Measurements from ENCODE around the gene OAF.

OAF gene

DNA sequence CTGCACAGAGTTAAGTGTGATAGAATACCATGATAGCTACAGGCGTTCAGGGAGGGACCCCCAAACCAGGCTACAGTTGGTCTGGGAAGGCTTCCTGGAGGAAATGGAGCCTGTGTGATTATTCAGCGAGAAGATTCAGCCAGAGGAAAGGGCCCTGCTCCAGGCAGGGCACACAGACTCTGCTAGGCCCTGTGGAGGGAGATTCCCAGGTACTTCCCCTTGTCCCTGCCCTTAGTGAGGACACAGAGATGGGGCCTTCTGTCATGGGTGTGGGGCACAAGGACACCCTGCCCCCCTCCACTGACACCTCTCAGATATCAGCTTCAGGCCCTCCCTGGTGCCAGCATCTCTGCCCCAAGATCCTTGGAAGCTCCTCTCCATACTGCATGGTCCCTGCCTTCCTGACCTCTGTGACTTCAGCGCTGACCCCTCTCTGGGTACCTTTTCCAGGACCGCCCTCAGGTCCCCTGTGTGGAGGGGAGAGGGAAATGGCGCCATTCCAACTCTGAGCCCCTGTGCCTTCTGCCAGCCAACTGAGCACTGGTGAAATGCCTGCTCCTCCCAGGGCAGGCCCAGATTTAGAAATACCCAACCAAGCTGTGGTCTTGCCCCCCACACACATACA is 16.5 kb downstream of the OAF start:
- H3K4me3 ChIP-seq (ENCODE audit: low read depth in 1 of 5, low read length in 5 of 5) = no peak overlapping the region
- no peaks in the 10 kb centered on the region for H3K27me3 ChIP-seq (ENCODE audit: control insufficient read depth in 5 of 5, insufficient read depth in 4 of 5, low read length in 5 of 5)
- H3K4me1 ChIP-seq (ENCODE audit: control insufficient read depth in 5 of 5, insufficient read depth in 5 of 5, low read length in 5 of 5) = peaks cover 2 to 34% (median 32%) of the 10 kb centered on the region in 5 donors
- H3K27ac ChIP-seq (ENCODE audit: low read depth, low read length) = no peak overlapping the region
- H3K36me3 ChIP-seq (ENCODE audit: control insufficient read depth in 5 of 5, insufficient read depth in 5 of 5, low read length in 5 of 5) = peaks cover 0 to 37% (median 34%) of the 10 kb centered on the region in 5 donors
- H3K9me3 ChIP-seq (ENCODE audit: control insufficient read depth in 5 of 5, low read length in 5 of 5) = no peaks in the 10 kb centered on the region
- no peak overlapping the region for H3K9ac ChIP-seq (ENCODE audit: low read length in 5 of 5)

- Histone ChIP-seq H3K4me3 (ENCODE audit: low read depth in 1 of 5, low read length in 5 of 5) (no peak overlapping the region), H3K4me1 (ENCODE audit: control insufficient read depth in 5 of 5, insufficient read depth in 5 of 5, low read length in 5 of 5) (peaks cover 0 to 23% (median 21%) of the 10 kb centered on the region in 5 donors), H3K9me3 (ENCODE audit: control insufficient read depth in 5 of 5, low read length in 5 of 5) (no peaks in the 10 kb centered on the region), H3K36me3 (ENCODE audit: control insufficient read depth in 5 of 5, insufficient read depth in 5 of 5, low read length in 5 of 5) (peaks cover 0 to 37% (median 32%) of the 10 kb centered on the region in 5 donors), H3K27me3 (ENCODE audit: control insufficient read depth in 5 of 5, insufficient read depth in 4 of 5, low read length in 5 of 5) (peaks cover 0 to 10% (median 0%) of the 10 kb centered on the region in 5 donors), H3K9ac (ENCODE audit: low read length in 5 of 5) (no peak overlapping the region), H3K27ac (ENCODE audit: low read depth, low read length) (no peak overlapping the region)
These were observed 18.1 kb downstream of the OAF start for GRCh38 chr11:120228794-120229384.

- no peaks in the 10 kb centered on the region for H3K9me3 ChIP-seq (ENCODE audit: control insufficient read depth in 5 of 5, low read length in 5 of 5)
- no peak overlapping the region for H3K9ac ChIP-seq (ENCODE audit: low read length in 5 of 5)
- peaks cover 0 to 14% (median 8%) of the 10 kb centered on the region in 5 donors for H3K27me3 ChIP-seq (ENCODE audit: control insufficient read depth in 5 of 5, insufficient read depth in 4 of 5, low read length in 5 of 5)
- peaks cover 0 to 23% (median 17%) of the 10 kb centered on the region in 5 donors for H3K4me1 ChIP-seq (ENCODE audit: control insufficient read depth in 5 of 5, insufficient read depth in 5 of 5, low read length in 5 of 5)
- peaks cover 0 to 37% (median 32%) of the 10 kb centered on the region in 5 donors for H3K36me3 ChIP-seq (ENCODE audit: control insufficient read depth in 5 of 5, insufficient read depth in 5 of 5, low read length in 5 of 5)
- H3K27ac ChIP-seq (ENCODE audit: low read depth, low read length) = no peak overlapping the region
- no peak overlapping the region for H3K4me3 ChIP-seq (ENCODE audit: low read depth in 1 of 5, low read length in 5 of 5)
These were observed 18.9 kb downstream of the OAF start for GRCh38 chr11:120229451-120230424.

DNA sequence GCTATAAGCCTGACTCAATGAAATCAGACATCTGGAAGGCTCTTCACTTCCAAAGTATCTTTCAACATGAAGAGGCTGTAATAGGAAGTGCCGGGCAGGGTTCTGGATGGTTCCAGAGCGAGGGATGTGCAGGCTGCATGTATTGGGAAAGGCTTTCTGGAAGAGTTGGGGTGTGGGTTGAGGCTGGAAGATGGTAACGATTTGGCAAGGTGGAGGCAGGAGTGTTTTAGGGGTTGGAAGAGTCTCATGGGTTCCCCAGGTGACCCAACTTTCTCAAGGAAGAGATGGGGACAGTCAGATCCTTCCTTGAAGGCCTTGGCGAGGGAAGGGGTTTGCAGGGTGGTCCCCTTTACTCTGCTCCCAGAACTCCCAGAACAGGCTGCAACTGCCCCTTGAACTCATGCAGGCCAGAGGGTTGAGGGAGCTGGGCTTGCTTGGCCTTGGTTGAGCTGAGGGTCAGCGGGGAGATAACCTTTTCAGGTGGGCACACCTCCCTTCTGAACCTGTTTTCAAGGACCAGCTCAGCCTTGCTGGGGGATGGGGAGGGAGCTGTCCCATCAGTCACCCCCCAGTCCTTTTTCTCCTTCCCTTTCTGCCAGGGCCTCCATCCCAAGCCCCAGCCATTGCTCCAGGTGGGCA is 19.7 kb downstream of the OAF start:
- Histone ChIP-seq H3K27ac (ENCODE audit: low read depth, low read length) (no peak overlapping the region), H3K36me3 (ENCODE audit: control insufficient read depth in 5 of 5, insufficient read depth in 5 of 5, low read length in 5 of 5) (peaks cover 0 to 37% (median 32%) of the 10 kb centered on the region in 5 donors), H3K27me3 (ENCODE audit: control insufficient read depth in 5 of 5, insufficient read depth in 4 of 5, low read length in 5 of 5) (peaks cover 0 to 14% (median 12%) of the 10 kb centered on the region in 5 donors), H3K4me3 (ENCODE audit: low read depth in 1 of 5, low read length in 5 of 5) (no peak overlapping the region), H3K9ac (ENCODE audit: low read length in 5 of 5) (no peak overlapping the region), H3K4me1 (ENCODE audit: control insufficient read depth in 5 of 5, insufficient read depth in 5 of 5, low read length in 5 of 5) (peaks cover 0 to 21% (median 12%) of the 10 kb centered on the region in 5 donors), H3K9me3 (ENCODE audit: control insufficient read depth in 5 of 5, low read length in 5 of 5) (no peaks in the 10 kb centered on the region)

GRCh38 chr11:120231963-120232362 is 21.1 kb downstream of the OAF start:
- peaks cover 0 to 14% (median 12%) of the 10 kb centered on the region in 5 donors for H3K27me3 ChIP-seq (ENCODE audit: control insufficient read depth in 5 of 5, insufficient read depth in 4 of 5, low read length in 5 of 5)
- H3K36me3 ChIP-seq (ENCODE audit: control insufficient read depth in 5 of 5, insufficient read depth in 5 of 5, low read length in 5 of 5) = peaks cover 0 to 25% (median 23%) of the 10 kb centered on the region in 5 donors
- no peak overlapping the region for H3K27ac ChIP-seq (ENCODE audit: low read depth, low read length)
- H3K9me3 ChIP-seq (ENCODE audit: control insufficient read depth in 5 of 5, low read length in 5 of 5) = no peaks in the 10 kb centered on the region
- H3K9ac ChIP-seq (ENCODE audit: low read length in 5 of 5) = no peak overlapping the region
- H3K4me3 ChIP-seq (ENCODE audit: low read depth in 1 of 5, low read length in 5 of 5) = no peak overlapping the region
- H3K4me1 ChIP-seq (ENCODE audit: control insufficient read depth in 5 of 5, insufficient read depth in 5 of 5, low read length in 5 of 5) = peaks cover 0 to 19% (median 7%) of the 10 kb centered on the region in 5 donors

DNA sequence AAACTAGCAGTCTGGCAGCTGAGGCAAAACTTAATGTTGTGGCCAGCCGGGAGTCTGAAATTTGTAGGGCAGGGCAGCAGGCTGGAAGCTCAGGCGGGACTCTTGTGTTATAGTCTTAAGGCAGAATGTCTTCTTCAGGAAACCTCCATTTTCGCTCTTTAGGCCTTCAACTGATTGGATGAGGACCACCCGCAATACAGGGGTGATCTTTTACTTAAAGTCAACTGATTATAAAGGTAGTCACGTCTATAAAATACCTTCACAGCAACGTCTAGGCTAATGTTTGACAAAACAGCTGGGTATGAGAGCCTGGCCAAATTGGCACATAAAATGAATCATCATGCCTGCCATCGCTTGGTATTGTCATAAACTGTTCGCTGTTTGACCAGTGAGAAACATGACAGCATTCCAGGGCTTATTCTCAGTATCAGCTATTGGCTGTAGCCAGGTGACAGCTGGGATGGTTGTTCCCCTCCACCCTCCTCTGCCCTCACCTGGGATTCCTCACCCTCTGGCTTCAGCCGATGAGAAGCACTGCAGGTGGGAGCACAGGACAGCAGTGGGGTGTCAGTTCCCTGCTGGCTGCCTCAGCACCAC is 22.5 kb downstream of the OAF start:
- no peak overlapping the region for H3K9ac ChIP-seq (ENCODE audit: low read length in 5 of 5)
- peaks cover 0 to 13% (median 12%) of the 10 kb centered on the region in 5 donors for H3K36me3 ChIP-seq (ENCODE audit: control insufficient read depth in 5 of 5, insufficient read depth in 5 of 5, low read length in 5 of 5)
- H3K27ac ChIP-seq (ENCODE audit: low read depth, low read length) = no peak overlapping the region
- H3K4me1 ChIP-seq (ENCODE audit: control insufficient read depth in 5 of 5, insufficient read depth in 5 of 5, low read length in 5 of 5) = peaks cover 0 to 19% (median 7%) of the 10 kb centered on the region in 5 donors
- H3K9me3 ChIP-seq (ENCODE audit: control insufficient read depth in 5 of 5, low read length in 5 of 5) = no peaks in the 10 kb centered on the region
- H3K4me3 ChIP-seq (ENCODE audit: low read depth in 1 of 5, low read length in 5 of 5) = no peak overlapping the region
- peaks cover 0 to 17% (median 14%) of the 10 kb centered on the region in 5 donors for H3K27me3 ChIP-seq (ENCODE audit: control insufficient read depth in 5 of 5, insufficient read depth in 4 of 5, low read length in 5 of 5)

DNA sequence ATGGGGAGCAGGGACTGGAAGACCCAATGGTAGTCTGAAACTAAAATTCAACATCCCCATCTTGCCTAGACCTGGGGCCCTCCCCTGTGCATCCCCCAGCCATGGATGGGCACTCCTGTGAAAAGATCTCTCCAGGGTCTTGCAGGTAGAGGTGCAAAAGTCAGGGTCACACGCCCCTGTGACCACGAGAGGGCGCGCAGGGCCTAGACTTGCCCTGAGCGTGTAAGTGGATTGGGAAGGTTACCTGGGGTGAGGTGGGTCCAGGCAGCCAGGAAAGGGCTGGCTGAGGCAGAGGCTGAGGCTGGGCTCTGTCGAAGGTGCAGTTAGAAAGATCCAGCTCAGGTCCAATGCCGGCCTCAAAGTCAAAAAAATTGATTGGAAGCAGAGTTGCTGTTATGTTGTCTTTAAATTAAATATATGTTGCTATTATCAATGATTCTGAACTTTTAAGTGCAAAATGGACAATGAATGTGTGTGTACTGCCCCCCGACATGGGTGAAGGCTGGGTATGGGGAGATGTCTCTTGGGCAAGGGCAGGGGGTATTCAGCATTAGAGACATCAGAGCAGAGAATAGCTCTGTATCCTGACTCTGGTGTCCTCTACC is 24.3 kb downstream of the OAF start:
- Histone ChIP-seq H3K9ac (ENCODE audit: low read length in 5 of 5) (no peak overlapping the region), H3K9me3 (ENCODE audit: control insufficient read depth in 5 of 5, low read length in 5 of 5) (no peaks in the 10 kb centered on the region), H3K4me3 (ENCODE audit: low read depth in 1 of 5, low read length in 5 of 5) (no peak overlapping the region), H3K4me1 (ENCODE audit: control insufficient read depth in 5 of 5, insufficient read depth in 5 of 5, low read length in 5 of 5) (peaks cover 0 to 19% (median 7%) of the 10 kb centered on the region in 5 donors), H3K27ac (ENCODE audit: low read depth, low read length) (no peak overlapping the region), H3K27me3 (ENCODE audit: control insufficient read depth in 5 of 5, insufficient read depth in 4 of 5, low read length in 5 of 5) (peaks cover 14 to 33% (median 16%) of the 10 kb centered on the region in 5 donors), H3K36me3 (ENCODE audit: control insufficient read depth in 5 of 5, insufficient read depth in 5 of 5, low read length in 5 of 5) (no peaks in the 10 kb centered on the region)

- Histone ChIP-seq H3K27ac (ENCODE audit: low read depth, low read length) (no peak overlapping the region), H3K4me1 (ENCODE audit: control insufficient read depth in 5 of 5, insufficient read depth in 5 of 5, low read length in 5 of 5) (peaks cover 0 to 19% (median 7%) of the 10 kb centered on the region in 5 donors), H3K27me3 (ENCODE audit: control insufficient read depth in 5 of 5, insufficient read depth in 4 of 5, low read length in 5 of 5) (peaks cover 25 to 46% (median 29%) of the 10 kb centered on the region in 5 donors), H3K9me3 (ENCODE audit: control insufficient read depth in 5 of 5, low read length in 5 of 5) (no peaks in the 10 kb centered on the region), H3K36me3 (ENCODE audit: control insufficient read depth in 5 of 5, insufficient read depth in 5 of 5, low read length in 5 of 5) (no peaks in the 10 kb centered on the region), H3K4me3 (ENCODE audit: low read depth in 1 of 5, low read length in 5 of 5) (no peak overlapping the region), H3K9ac (ENCODE audit: low read length in 5 of 5) (no peak overlapping the region)
These were observed 25.6 kb downstream of the OAF start for GRCh38 chr11:120236169-120237107.

Measured in subcutaneous abdominal adipose tissue (tissue), 5 donors.